Measurements from ENCODE around the gene MCC. TPM values are rescaled to one million over a fixed set of nuclear protein-coding genes. Genes with fewer than 3 reads are reported as not detected.
A peak's percentile ranks its signal among the peaks of the same experiment; 100 is the strongest.

MCC gene
- total RNA-seq, 1 donor from 2014 or later, result 33.9 TPM

GRCh38 chr5:113490317-113490716, 2.1 kb upstream of the MCC start:
- Mint-ChIP-seq H3K4me3 (no peak overlapping the region), H3K27me3 (ENCODE audit: low read depth) (peaks cover 40% of the 10 kb centered on the region), H3K4me1 (peaks cover 6% of the 10 kb centered on the region), H3K27ac (no peak overlapping the region), H3K9me3 (peaks cover 21% of the 10 kb centered on the region), H3K36me3 (peaks cover 7% of the 10 kb centered on the region)
- no peak for TF ChIP-seq CTCF (IDR thresholded peaks at IDR 0.05; ENCODE audit: unreplicated experiment)
- DNase-seq (ENCODE audit: low spot score in 2 of 2, unreplicated experiment in 2 of 2), result no peak

DNA sequence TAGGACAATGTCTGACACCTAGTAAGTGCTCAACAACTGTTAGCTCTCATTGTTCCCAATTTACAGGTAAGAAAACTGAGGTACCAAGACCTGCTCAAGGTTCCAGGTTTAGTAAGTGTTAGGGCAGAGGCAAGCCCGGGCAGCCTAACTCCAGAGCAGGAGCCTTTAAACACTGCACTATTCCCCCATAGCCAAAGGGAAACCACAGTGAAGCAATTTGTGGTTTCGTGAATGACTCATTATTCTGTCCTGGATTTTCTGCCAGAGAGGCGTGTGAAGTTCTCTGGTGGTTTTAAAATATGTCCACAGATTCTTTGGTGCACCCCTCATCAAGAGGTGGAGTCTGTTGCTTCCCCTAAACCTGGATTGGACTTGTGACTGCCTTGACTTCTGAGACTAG, 1.0 kb upstream of the MCC start:
- DNase-seq (ENCODE audit: low spot score in 2 of 2, unreplicated experiment in 2 of 2), result no peak
- H3K9me3 Mint-ChIP-seq, result peaks cover 21% of the 10 kb centered on the region
- no peak overlapping the region for H3K27ac Mint-ChIP-seq
- H3K4me1 Mint-ChIP-seq, result peaks cover 6% of the 10 kb centered on the region
- TF ChIP-seq CTCF (IDR thresholded peaks at IDR 0.05; ENCODE audit: unreplicated experiment), result no peak
- H3K27me3 Mint-ChIP-seq (ENCODE audit: low read depth), result peaks cover 41% of the 10 kb centered on the region
- H3K36me3 Mint-ChIP-seq, result peaks cover 7% of the 10 kb centered on the region
- H3K4me3 Mint-ChIP-seq, result peak overlapping the region; percentile 12

- Mint-ChIP-seq H3K27me3 (ENCODE audit: low read depth) (peaks cover 44% of the 10 kb centered on the region), H3K27ac (peak overlapping the region; percentile 17), H3K4me1 (peaks cover 6% of the 10 kb centered on the region), H3K9me3 (peaks cover 21% of the 10 kb centered on the region), H3K4me3 (peak overlapping the region; percentile 89), H3K36me3 (peaks cover 9% of the 10 kb centered on the region)
- TF ChIP-seq CTCF (IDR thresholded peaks at IDR 0.05; ENCODE audit: unreplicated experiment), result no peak
- no peak for DNase-seq (ENCODE audit: low spot score in 2 of 2, unreplicated experiment in 2 of 2)
Observed at GRCh38 chr5:113488645-113489184, 462 bp upstream of the MCC start.

DNA sequence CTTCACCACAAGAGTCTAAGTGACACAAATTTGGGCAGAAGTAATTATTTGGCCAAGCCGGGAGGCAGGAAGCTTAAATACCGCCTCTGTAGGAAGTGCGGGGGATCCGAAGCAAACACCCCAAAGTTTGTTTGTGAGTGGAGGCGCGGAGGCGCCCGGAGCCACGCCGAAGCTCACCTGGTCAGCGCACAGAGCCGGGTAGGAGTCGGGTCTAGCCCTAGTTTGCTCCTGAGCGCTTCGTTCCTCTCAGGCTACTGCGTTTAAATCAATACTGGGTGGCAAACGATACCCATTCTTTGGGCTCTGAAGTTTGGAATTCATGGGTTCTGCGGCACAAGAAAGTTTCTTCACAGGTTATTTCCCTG, 855 bp downstream of the MCC start:
- peaks cover 14% of the 10 kb centered on the region for H3K36me3 Mint-ChIP-seq
- peaks cover 6% of the 10 kb centered on the region for H3K4me1 Mint-ChIP-seq
- peaks cover 50% of the 10 kb centered on the region for H3K27me3 Mint-ChIP-seq (ENCODE audit: low read depth)
- no peak overlapping the region for H3K27ac Mint-ChIP-seq
- H3K4me3 Mint-ChIP-seq, result peak overlapping the region; percentile 89
- peaks cover 20% of the 10 kb centered on the region for H3K9me3 Mint-ChIP-seq
- DNase-seq (ENCODE audit: low spot score in 2 of 2, unreplicated experiment in 2 of 2), result peak in 1 of 2 experiments; percentile 46
- no peak for TF ChIP-seq CTCF (IDR thresholded peaks at IDR 0.05; ENCODE audit: unreplicated experiment)

DNA sequence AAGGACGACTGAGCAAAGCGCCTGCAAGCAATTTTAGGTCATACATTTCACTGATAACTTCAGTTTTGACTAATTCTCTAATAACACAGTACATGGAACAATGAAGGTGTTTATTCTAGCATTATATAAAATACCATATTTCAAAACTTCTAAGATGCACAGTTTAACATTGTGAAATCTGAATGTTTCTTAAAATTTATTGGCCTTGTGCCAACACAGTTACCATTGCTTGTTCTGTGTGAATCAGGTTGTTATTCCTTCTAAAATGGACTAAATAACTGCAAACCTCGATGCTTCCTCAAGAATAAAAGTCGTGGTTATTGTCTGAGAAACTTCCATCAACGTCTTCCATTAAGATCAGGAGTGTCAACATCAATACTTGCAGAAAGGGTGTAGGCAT, 8.0 kb downstream of the MCC start:
- peaks cover 10% of the 10 kb centered on the region for H3K4me1 Mint-ChIP-seq
- H3K27ac Mint-ChIP-seq, result no peak overlapping the region
- H3K27me3 Mint-ChIP-seq (ENCODE audit: low read depth), result peaks cover 27% of the 10 kb centered on the region
- peaks cover 4% of the 10 kb centered on the region for H3K9me3 Mint-ChIP-seq
- TF ChIP-seq CTCF (IDR thresholded peaks at IDR 0.05; ENCODE audit: unreplicated experiment), result no peak
- H3K36me3 Mint-ChIP-seq, result peaks cover 7% of the 10 kb centered on the region
- no peak overlapping the region for H3K4me3 Mint-ChIP-seq
- no peak for DNase-seq (ENCODE audit: low spot score in 2 of 2, unreplicated experiment in 2 of 2)

GRCh38 chr5:113478691-113479090, 9.6 kb downstream of the MCC start:
- H3K9me3 Mint-ChIP-seq, result peaks cover 4% of the 10 kb centered on the region
- H3K27ac Mint-ChIP-seq, result no peak overlapping the region
- DNase-seq (ENCODE audit: low spot score in 2 of 2, unreplicated experiment in 2 of 2), result no peak
- no peak overlapping the region for H3K4me3 Mint-ChIP-seq
- peaks cover 21% of the 10 kb centered on the region for H3K27me3 Mint-ChIP-seq (ENCODE audit: low read depth)
- no peak for TF ChIP-seq CTCF (IDR thresholded peaks at IDR 0.05; ENCODE audit: unreplicated experiment)
- H3K36me3 Mint-ChIP-seq, result peaks cover 5% of the 10 kb centered on the region
- H3K4me1 Mint-ChIP-seq, result peaks cover 20% of the 10 kb centered on the region

Data from mesothelial cell of epicardium (in vitro differentiated cells).